Thyroid gland (tissue), 4 donors: ENCODE measurements around the gene PODXL. TPM values are rescaled to one million over a fixed set of nuclear protein-coding genes. Genes with fewer than 3 reads are reported as not detected.
"Not testable (repeated sequence)": the region's sequence is repeated elsewhere in the genome, so short reads cannot be mapped to it uniquely, and the experiment has no call there.

ENCODE experiments used
- DNase-seq, 2 donors: peaks; one replicate each; pipeline ENCODE4 v3.0.0-alpha.2; 2019
- H3K27ac ChIP-seq, 3 donors: fragments of 200-600 bp; sonication (generic); 1 replicate in 2 of 3; 2 replicates in 1 of 3; pipeline ENCODE4 v1.5.1; 2016 to 2019; ENCODE audit warnings: mild to moderate bottlenecking in 1 of 3, moderate library complexity in 1 of 3
- H3K27me3 ChIP-seq: fragments of 200-600 bp; sonication (generic); one replicate; pipeline ENCODE4 v1.5.1; 2019
- H3K36me3 ChIP-seq, 2 donors: fragments of 200-600 bp; sonication (generic); one replicate each; pipeline ENCODE4 v1.5.1; 2016 to 2019
- H3K4me1 ChIP-seq, 2 donors: fragments of 200-600 bp; sonication (generic); one replicate each; pipeline ENCODE4 v1.5.1; 2017 to 2019
- H3K4me3 ChIP-seq, 3 donors: fragments of 200-600 bp; sonication (generic); replicated peaks in 1 of 3; 1 replicate in 2 of 3; 2 replicates in 1 of 3; pipeline ENCODE4 v1.5.1; 2016; ENCODE audit warnings: mild to moderate bottlenecking in 1 of 3
- H3K9me3 ChIP-seq: fragments of 200-600 bp; sonication (generic); one replicate; pipeline ENCODE4 v1.5.1; 2017
- CTCF ChIP-seq, 6 experiments: fragments of 200-600 bp in 3 of 6; fragments of 450-650 bp in 3 of 6; sonication (generic) in 3 of 6; IDR thresholded peaks; one replicate each; pipeline ENCODE4 v1.5.1; 2016 to 2019; ENCODE audit warnings: antibody characterized with exemption in 6 of 6, mild to moderate bottlenecking in 2 of 6, inconsistent platforms in 1 of 6, moderate library complexity in 1 of 6
- POLR2A ChIP-seq, 2 donors: fragments of 450-650 bp; IDR thresholded peaks; one replicate each; pipeline ENCODE4 v1.6.1; 2017; ENCODE audit warnings: antibody characterized with exemption in 2 of 2, mild to moderate bottlenecking in 2 of 2, moderate library complexity in 1 of 2
- WGBS, 2 donors: methylation state at CpG; one replicate each; pipeline ENCODE4 v1.1.5; 2017; 5-methylcytosine and 5-hydroxymethylcytosine counted together
- intact Hi-C: fragments of 100-400 bp; cut with DNase I; formaldehyde crosslinking; loops from one replicate; pipeline ENCODE4 v1.15.1; 2023
- total RNA-seq, 4 donors: library from RNA; depleted of rRNA; stranded (reverse); fragments of >200 nt; gene quantifications; one replicate each; pipeline ENCODE4 v1.2.3, GENCODE V29; 2016

The PODXL gene
- total RNA-seq, 4 donors from 2014 or later, result 47.7 to 125 (median 56.3) TPM

GRCh38 chr7:131467788-131468187, 88.6 kb downstream of the PODXL start:
- H3K27ac ChIP-seq, result no peak overlapping the region

GRCh38 chr7:131466735-131467365, 89.6 kb downstream of the PODXL start:
- H3K9me3 ChIP-seq, result no peaks in the 10 kb centered on the region
- WGBS, 2 donors, result 96 to 97% methylated on average over 12 of the region's 12 CpGs
- intact Hi-C loops, result no loop called here
- H3K27ac ChIP-seq, result no peak overlapping the region
- no peak for DNase-seq
- H3K27me3 ChIP-seq, result no peaks in the 10 kb centered on the region
- no peak for TF ChIP-seq POLR2A (IDR thresholded peaks at IDR 0.05)
- TF ChIP-seq CTCF (IDR thresholded peaks at IDR 0.05), result no peak
- peaks cover 14 to 23% of the 10 kb centered on the region in 2 donors for H3K36me3 ChIP-seq
- no peak overlapping the region for H3K4me3 ChIP-seq
- peaks cover 5 to 6% of the 10 kb centered on the region in 2 donors for H3K4me1 ChIP-seq

More at GRCh38 chr7:131467788-131468187, 88.6 kb downstream of the PODXL start:
- Histone ChIP-seq H3K4me3 (no peak overlapping the region), H3K36me3 (peaks cover 14 to 23% of the 10 kb centered on the region in 2 donors), H3K4me1 (peaks cover 8 to 10% of the 10 kb centered on the region in 2 donors), H3K27me3 (no peaks in the 10 kb centered on the region), H3K9me3 (no peaks in the 10 kb centered on the region)
- TF ChIP-seq CTCF (IDR thresholded peaks at IDR 0.05), result no peak
- TF ChIP-seq POLR2A (IDR thresholded peaks at IDR 0.05), result no peak
- WGBS, 2 donors, result 92 to 94% methylated on average over 5 of the region's 5 CpGs
- DNase-seq, result no peak
- intact Hi-C loops, result no loop called here

- H3K9me3 ChIP-seq, H3K4me3 ChIP-seq, H3K4me1 ChIP-seq, DNase-seq, intact Hi-C loops, H3K27me3 ChIP-seq, H3K27ac ChIP-seq: not testable (repeated sequence)
- peaks cover 14 to 20% of the 10 kb centered on the region in 2 donors for H3K36me3 ChIP-seq
These were observed 93.7 kb downstream of the PODXL start for GRCh38 chr7:131462715-131463114.

GRCh38 chr7:131462059-131462458, 94.4 kb downstream of the PODXL start:
- Histone ChIP-seq H3K4me3 (no peak overlapping the region), H3K27me3 (no peaks in the 10 kb centered on the region), H3K4me1 (no peaks in the 10 kb centered on the region), H3K27ac (no peak overlapping the region), H3K36me3 (peaks cover 14 to 19% of the 10 kb centered on the region in 2 donors), H3K9me3 (no peaks in the 10 kb centered on the region)
- intact Hi-C loops, result no loop called here
- no peak for DNase-seq
- TF ChIP-seq POLR2A (IDR thresholded peaks at IDR 0.05) (no peak), CTCF (IDR thresholded peaks at IDR 0.05) (no peak)
- WGBS, 2 donors, result 81% methylated on average over 3 of the region's 3 CpGs

- TF ChIP-seq POLR2A (IDR thresholded peaks at IDR 0.05) (no peak), CTCF (IDR thresholded peaks at IDR 0.05) (no peak)
- no peak overlapping the region for H3K4me3 ChIP-seq
- no peaks in the 10 kb centered on the region for H3K4me1 ChIP-seq
- peaks cover 8 to 9% of the 10 kb centered on the region in 2 donors for H3K36me3 ChIP-seq
- no peaks in the 10 kb centered on the region for H3K27me3 ChIP-seq
- no peak overlapping the region for H3K27ac ChIP-seq
- DNase-seq, result no peak
- WGBS, 2 donors, result 92 to 96% methylated on average over 1 of the region's 1 CpG
- intact Hi-C loops, result no loop called here
- H3K9me3 ChIP-seq, result no peaks in the 10 kb centered on the region
These were observed 97.2 kb downstream of the PODXL start for GRCh38 chr7:131459256-131459655.
